HepG2 (cell line): ENCODE results near the gene UGT1A7. TPM values are rescaled to one million over a fixed set of nuclear protein-coding genes. Genes with fewer than 3 reads are reported as not detected.

Experiments
- HOXD1 ChIP-seq: sonication (generic); formaldehyde crosslinking; IDR thresholded peaks from 2 replicates; pipeline ENCODE4 v1.5.0; 2020; ENCODE audit warnings: missing genetic modification reagents
- MATR3 ChIP-seq: sonication (generic); formaldehyde crosslinking; IDR thresholded peaks from 2 replicates; pipeline ENCODE4 v1.4.0; 2020; ENCODE audit warnings: missing genetic modification reagents
- MXD1 ChIP-seq: sonication (generic); formaldehyde crosslinking; IDR thresholded peaks from 2 replicates; pipeline ENCODE4 v1.4.0; 2020; ENCODE audit warnings: mild to moderate bottlenecking, missing genetic modification reagents
- SMAD9 ChIP-seq: sonication (generic); formaldehyde crosslinking; IDR thresholded peaks from 2 replicates; pipeline ENCODE4 v1.5.1; 2020; ENCODE audit warnings: mild to moderate bottlenecking, missing genetic modification reagents
- SRSF1 ChIP-seq: fragments of 200-400 bp; formaldehyde crosslinking; optimal IDR thresholded peaks from 2 replicates; pipeline ENCODE3; 2017; ENCODE audit warnings: mild to moderate bottlenecking, low read depth, low read length, moderate library complexity
- TCF7L2 ChIP-seq: IDR thresholded peaks from 2 replicates; pipeline ENCODE4 v1.6.1; 2011; ENCODE audit warnings: mild to moderate bottlenecking, low read depth, low read length, moderate library complexity
- TP53 ChIP-seq: sonication (generic); formaldehyde crosslinking; conservative IDR thresholded peaks from 2 replicates; pipeline ENCODE4 v1.4.0; 2020; ENCODE audit warnings: missing genetic modification reagents
- ZEB1 ChIP-seq: IDR thresholded peaks from 2 replicates; pipeline ENCODE4 v1.6.1; 2012; ENCODE audit warnings: mild to moderate bottlenecking, low read depth, inconsistent platforms; ENCODE audit not compliant: insufficient replicate concordance
- ZFX ChIP-seq: sonication (generic); formaldehyde crosslinking; IDR thresholded peaks from 2 replicates; pipeline ENCODE4 v1.4.0; 2020; ENCODE audit warnings: mild to moderate bottlenecking, low read depth, missing genetic modification reagents, moderate library complexity
- ZFYVE20 ChIP-seq: sonication (generic); formaldehyde crosslinking; IDR thresholded peaks from 2 replicates; pipeline ENCODE4 v1.8.0; 2023; ENCODE audit warnings: low read depth, mild to moderate bottlenecking, moderate library complexity, missing genetic modification reagents, borderline replicate concordance
- ZNF10 ChIP-seq: sonication (generic); formaldehyde crosslinking; IDR thresholded peaks from 2 replicates; pipeline ENCODE4 v1.4.0; 2020; ENCODE audit warnings: mild to moderate bottlenecking, low read depth, missing genetic modification reagents, borderline replicate concordance
- ZNF124 ChIP-seq: sonication (generic); formaldehyde crosslinking; IDR thresholded peaks from 2 replicates; pipeline ENCODE4 v1.4.0; 2020; ENCODE audit warnings: missing genetic modification reagents
- ZNF143 ChIP-seq: sonication (generic); formaldehyde crosslinking; IDR thresholded peaks from 2 replicates; pipeline ENCODE4 v1.4.0; 2020; ENCODE audit warnings: missing genetic modification reagents
- ZNF3 ChIP-seq: IDR thresholded peaks from 2 replicates; pipeline ENCODE4 v1.7.0; 2017; ENCODE audit warnings: inconsistent platforms
- ZNF552 ChIP-seq: sonication (generic); formaldehyde crosslinking; IDR thresholded peaks from 2 replicates; pipeline ENCODE4 v1.9.0; 2022; ENCODE audit warnings: missing genetic modification reagents, mild to moderate bottlenecking, borderline replicate concordance
- ZNF839 ChIP-seq: sonication (generic); formaldehyde crosslinking; IDR thresholded peaks from 2 replicates; pipeline ENCODE4 v1.4.0; 2020; ENCODE audit warnings: missing genetic modification reagents, mild to moderate bottlenecking, borderline replicate concordance
- ZNF883 ChIP-seq: sonication (generic); formaldehyde crosslinking; IDR thresholded peaks from 2 replicates; pipeline ENCODE4 v1.5.1; 2020; ENCODE audit warnings: mild to moderate bottlenecking, missing genetic modification reagents; ENCODE audit errors: not compliant biosample characterization
- polyA plus RNA-seq, 8 experiments: library from polyadenylated mRNA; depleted of rRNA in 3 of 8; stranded (reverse) in 7 of 8; unstranded in 1 of 8; fragments of >200 nt; fragmentation: Illumina TruSeq in 4 of 8; extraction: Trizol in 4 of 8; gene quantifications; 2 replicates each; pipeline versions ENCODE4 v1.2.1 to v1.2.3, GENCODE V29; 2011 to 2016; ENCODE audit warnings: low read depth in 4 of 8, missing spikeins in 1 of 8, mixed read lengths in 1 of 8; ENCODE audit not compliant: insufficient read depth in 1 of 8
- total RNA-seq, 5 experiments: library from RNA; depleted of rRNA; stranded (reverse); fragments of >200 nt; fragmentation: Illumina TruSeq; extraction: Trizol; gene quantifications; 2 replicates each; pipeline ENCODE4 v1.2.3, GENCODE V29; 2016; ENCODE audit warnings: low read depth in 1 of 5
- TF ChIP-seq, protein P1 (sequence below): sonication (generic); formaldehyde crosslinking; IDR thresholded peaks from 2 replicates; pipeline ENCODE4 v1.4.0; 2020; ENCODE audit warnings: missing genetic modification reagents, borderline replicate concordance
- TF ChIP-seq, protein P2 (sequence below): sonication (generic); formaldehyde crosslinking; IDR thresholded peaks from 2 replicates; pipeline ENCODE4 v1.4.0; 2020; ENCODE audit warnings: mild to moderate bottlenecking, missing genetic modification reagents
- TF ChIP-seq, protein P3 (sequence below): sonication (generic); formaldehyde crosslinking; IDR thresholded peaks from 2 replicates; pipeline ENCODE4; 2020; ENCODE audit warnings: missing genetic modification reagents, mild to moderate bottlenecking, borderline replicate concordance

UGT1A7 gene
- total and polyA plus RNA-seq, 2 of the 13 experiments (the other 11 are each of a cell fraction or from before 2014, with no cell fraction given), result not detected

DNA sequence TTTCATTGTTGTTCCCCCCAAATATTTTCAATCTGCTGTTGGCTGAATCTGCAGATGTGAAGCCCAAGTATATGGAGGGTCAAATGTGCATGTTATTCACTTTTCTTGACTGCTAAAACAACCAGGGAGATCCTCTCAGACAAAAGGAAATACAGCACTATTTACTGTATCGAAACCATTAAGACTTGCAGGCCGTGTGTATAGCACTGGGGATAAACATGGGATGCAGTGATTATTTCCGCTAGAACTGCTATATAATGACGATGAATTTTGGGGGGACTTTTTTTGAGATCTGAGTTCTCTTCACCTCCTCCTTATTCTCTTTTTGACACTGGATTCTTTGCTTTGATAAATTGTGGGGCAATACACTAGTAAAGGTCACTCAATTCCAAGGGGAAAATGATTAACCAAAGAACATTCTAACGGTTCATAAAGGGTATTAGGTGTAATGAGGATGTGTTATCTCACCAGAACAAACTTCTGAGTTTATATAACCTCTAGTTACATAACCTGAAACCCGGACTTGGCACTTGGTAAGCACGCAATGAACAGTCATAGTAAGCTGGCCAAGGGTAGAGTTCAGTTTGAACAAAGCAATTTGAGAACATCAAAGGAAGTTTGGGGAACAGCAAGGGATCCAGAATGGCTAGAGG, 74.9 kb downstream of the UGT1A7 start (continued):
- TF ChIP-seq, protein P1, sequence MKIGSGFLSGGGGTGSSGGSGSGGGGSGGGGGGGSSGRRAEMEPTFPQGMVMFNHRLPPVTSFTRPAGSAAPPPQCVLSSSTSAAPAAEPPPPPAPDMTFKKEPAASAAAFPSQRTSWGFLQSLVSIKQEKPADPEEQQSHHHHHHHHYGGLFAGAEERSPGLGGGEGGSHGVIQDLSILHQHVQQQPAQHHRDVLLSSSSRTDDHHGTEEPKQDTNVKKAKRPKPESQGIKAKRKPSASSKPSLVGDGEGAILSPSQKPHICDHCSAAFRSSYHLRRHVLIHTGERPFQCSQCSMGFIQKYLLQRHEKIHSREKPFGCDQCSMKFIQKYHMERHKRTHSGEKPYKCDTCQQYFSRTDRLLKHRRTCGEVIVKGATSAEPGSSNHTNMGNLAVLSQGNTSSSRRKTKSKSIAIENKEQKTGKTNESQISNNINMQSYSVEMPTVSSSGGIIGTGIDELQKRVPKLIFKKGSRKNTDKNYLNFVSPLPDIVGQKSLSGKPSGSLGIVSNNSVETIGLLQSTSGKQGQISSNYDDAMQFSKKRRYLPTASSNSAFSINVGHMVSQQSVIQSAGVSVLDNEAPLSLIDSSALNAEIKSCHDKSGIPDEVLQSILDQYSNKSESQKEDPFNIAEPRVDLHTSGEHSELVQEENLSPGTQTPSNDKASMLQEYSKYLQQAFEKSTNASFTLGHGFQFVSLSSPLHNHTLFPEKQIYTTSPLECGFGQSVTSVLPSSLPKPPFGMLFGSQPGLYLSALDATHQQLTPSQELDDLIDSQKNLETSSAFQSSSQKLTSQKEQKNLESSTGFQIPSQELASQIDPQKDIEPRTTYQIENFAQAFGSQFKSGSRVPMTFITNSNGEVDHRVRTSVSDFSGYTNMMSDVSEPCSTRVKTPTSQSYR (CRISPR knock-in tag), result peak; percentile 70; the same call in 1 of the 2 replicates
- TF ChIP-seq TCF7L2, result peak; percentile 93
- peak; percentile 74; the same call in 1 of the 2 replicates for TF ChIP-seq ZNF124 (CRISPR knock-in tag)
- no peak for TF ChIP-seq ZNF3 (CRISPR knock-in tag)
- TF ChIP-seq, protein P2, sequence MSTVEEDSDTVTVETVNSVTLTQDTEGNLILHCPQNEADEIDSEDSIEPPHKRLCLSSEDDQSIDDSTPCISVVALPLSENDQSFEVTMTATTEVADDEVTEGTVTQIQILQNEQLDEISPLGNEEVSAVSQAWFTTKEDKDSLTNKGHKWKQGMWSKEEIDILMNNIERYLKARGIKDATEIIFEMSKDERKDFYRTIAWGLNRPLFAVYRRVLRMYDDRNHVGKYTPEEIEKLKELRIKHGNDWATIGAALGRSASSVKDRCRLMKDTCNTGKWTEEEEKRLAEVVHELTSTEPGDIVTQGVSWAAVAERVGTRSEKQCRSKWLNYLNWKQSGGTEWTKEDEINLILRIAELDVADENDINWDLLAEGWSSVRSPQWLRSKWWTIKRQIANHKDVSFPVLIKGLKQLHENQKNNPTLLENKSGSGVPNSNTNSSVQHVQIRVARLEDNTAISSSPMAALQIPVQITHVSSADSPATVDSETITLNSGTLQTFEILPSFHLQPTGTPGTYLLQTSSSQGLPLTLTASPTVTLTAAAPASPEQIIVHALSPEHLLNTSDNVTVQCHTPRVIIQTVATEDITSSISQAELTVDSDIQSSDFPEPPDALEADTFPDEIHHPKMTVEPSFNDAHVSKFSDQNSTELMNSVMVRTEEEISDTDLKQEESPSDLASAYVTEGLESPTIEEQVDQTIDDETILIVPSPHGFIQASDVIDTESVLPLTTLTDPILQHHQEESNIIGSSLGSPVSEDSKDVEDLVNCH (CRISPR knock-in tag), result no peak
- no peak for TF ChIP-seq ZFYVE20
- TF ChIP-seq ZEB1, result peak; percentile 78
- no peak for TF ChIP-seq TP53 (CRISPR knock-in tag)
- TF ChIP-seq SRSF1, result no peak
- no peak for TF ChIP-seq SMAD9 (CRISPR knock-in tag)
- no peak for TF ChIP-seq MATR3 (CRISPR knock-in tag)
- no peak for TF ChIP-seq ZNF839 (CRISPR knock-in tag)
- TF ChIP-seq ZNF10 (CRISPR knock-in tag), result no peak
- TF ChIP-seq, protein P3, sequence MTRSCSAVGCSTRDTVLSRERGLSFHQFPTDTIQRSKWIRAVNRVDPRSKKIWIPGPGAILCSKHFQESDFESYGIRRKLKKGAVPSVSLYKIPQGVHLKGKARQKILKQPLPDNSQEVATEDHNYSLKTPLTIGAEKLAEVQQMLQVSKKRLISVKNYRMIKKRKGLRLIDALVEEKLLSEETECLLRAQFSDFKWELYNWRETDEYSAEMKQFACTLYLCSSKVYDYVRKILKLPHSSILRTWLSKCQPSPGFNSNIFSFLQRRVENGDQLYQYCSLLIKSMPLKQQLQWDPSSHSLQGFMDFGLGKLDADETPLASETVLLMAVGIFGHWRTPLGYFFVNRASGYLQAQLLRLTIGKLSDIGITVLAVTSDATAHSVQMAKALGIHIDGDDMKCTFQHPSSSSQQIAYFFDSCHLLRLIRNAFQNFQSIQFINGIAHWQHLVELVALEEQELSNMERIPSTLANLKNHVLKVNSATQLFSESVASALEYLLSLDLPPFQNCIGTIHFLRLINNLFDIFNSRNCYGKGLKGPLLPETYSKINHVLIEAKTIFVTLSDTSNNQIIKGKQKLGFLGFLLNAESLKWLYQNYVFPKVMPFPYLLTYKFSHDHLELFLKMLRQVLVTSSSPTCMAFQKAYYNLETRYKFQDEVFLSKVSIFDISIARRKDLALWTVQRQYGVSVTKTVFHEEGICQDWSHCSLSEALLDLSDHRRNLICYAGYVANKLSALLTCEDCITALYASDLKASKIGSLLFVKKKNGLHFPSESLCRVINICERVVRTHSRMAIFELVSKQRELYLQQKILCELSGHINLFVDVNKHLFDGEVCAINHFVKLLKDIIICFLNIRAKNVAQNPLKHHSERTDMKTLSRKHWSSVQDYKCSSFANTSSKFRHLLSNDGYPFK, result no peak
- no peak for TF ChIP-seq MXD1 (CRISPR knock-in tag)
- no peak for TF ChIP-seq ZNF143 (CRISPR knock-in tag)
- no peak for TF ChIP-seq ZNF552 (CRISPR knock-in tag)
- TF ChIP-seq ZNF883 (CRISPR knock-in tag), result no peak
- TF ChIP-seq HOXD1 (CRISPR knock-in tag), result peak; percentile 96
- peak; percentile 19; the same call in 1 of the 2 replicates for TF ChIP-seq ZFX (CRISPR knock-in tag)
